Measurements from ENCODE around the gene SFRP5. TPM values are rescaled to one million over a fixed set of nuclear protein-coding genes. Genes with fewer than 3 reads are reported as not detected.

The SFRP5 gene
- total and polyA plus RNA-seq, 2 of the 13 experiments (the other 11 are each of a cell fraction or from before 2014, with no cell fraction given): 0.32 to 1.7 TPM

DNA sequence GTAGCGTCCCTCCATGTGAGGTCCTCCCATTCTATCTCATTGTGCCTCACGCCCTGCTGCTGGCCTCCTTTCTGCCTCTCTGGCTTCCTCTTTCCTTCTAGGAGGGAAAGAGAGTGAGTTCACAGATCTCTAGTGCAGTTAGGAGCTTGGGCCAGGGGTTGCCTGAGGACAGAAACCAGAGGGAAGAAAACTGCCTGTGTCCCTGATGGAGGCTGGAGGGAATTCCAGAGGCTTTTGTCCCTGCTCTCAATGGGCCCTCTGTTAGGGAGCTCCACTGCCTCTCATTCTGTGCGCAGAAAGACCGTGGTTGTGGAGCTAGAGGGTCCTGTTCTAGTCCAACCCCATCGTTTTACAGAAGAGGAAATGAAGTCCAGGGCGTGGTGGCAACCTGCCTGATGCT lies 53.6 kb downstream of the SFRP5 start:
- peaks cover 0 to 10% of the 10 kb centered on the region in 2 experiments; a peak in 2 of 5 replicates for H3K27me3 ChIP-seq (ENCODE audit: control insufficient read depth in 1 of 2, insufficient read depth in 2 of 2, low read length in 2 of 2)
- WGBS (ENCODE audit: low lambda C conversion rate): 12% methylated on average over 6 of the region's 6 CpGs
- H3K9me3 ChIP-seq (ENCODE audit: low read length): no peaks in the 10 kb centered on the region
- no peak overlapping the region for H3K27ac ChIP-seq (ENCODE audit: extremely low read length, insufficient read depth, low read length)
- H3K9ac ChIP-seq (ENCODE audit: insufficient read depth, low read depth, low read length): no peak overlapping the region
- TF ChIP-seq ARID2 (CRISPR knock-in tag; IDR thresholded peaks at IDR 0.05; ENCODE audit: borderline replicate concordance) (no peak), ZNF713 (CRISPR knock-in tag; IDR thresholded peaks at IDR 0.05) (no peak), FOSL2 (CRISPR knock-in tag; IDR thresholded peaks at IDR 0.05) (no peak), ZBTB38 (CRISPR knock-in tag; IDR thresholded peaks at IDR 0.05) (no peak), ZNF329 (CRISPR knock-in tag; IDR thresholded peaks at IDR 0.05; ENCODE audit: low read depth) (no peak), KDM3A (CRISPR knock-in tag; IDR thresholded peaks at IDR 0.05; ENCODE audit: low read depth) (no peak), ZFP36L2 (CRISPR knock-in tag; IDR thresholded peaks at IDR 0.05) (no peak), SAFB2 (CRISPR knock-in tag; IDR thresholded peaks at IDR 0.05; ENCODE audit: borderline replicate concordance, low read depth) (no peak), ZNF879 (CRISPR knock-in tag; IDR thresholded peaks at IDR 0.05) (no peak)
- TF ChIP-seq, protein P1, sequence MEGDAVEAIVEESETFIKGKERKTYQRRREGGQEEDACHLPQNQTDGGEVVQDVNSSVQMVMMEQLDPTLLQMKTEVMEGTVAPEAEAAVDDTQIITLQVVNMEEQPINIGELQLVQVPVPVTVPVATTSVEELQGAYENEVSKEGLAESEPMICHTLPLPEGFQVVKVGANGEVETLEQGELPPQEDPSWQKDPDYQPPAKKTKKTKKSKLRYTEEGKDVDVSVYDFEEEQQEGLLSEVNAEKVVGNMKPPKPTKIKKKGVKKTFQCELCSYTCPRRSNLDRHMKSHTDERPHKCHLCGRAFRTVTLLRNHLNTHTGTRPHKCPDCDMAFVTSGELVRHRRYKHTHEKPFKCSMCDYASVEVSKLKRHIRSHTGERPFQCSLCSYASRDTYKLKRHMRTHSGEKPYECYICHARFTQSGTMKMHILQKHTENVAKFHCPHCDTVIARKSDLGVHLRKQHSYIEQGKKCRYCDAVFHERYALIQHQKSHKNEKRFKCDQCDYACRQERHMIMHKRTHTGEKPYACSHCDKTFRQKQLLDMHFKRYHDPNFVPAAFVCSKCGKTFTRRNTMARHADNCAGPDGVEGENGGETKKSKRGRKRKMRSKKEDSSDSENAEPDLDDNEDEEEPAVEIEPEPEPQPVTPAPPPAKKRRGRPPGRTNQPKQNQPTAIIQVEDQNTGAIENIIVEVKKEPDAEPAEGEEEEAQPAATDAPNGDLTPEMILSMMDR (CRISPR knock-in tag; IDR thresholded peaks at IDR 0.05): no peak
- TF ChIP-seq, protein P2, sequence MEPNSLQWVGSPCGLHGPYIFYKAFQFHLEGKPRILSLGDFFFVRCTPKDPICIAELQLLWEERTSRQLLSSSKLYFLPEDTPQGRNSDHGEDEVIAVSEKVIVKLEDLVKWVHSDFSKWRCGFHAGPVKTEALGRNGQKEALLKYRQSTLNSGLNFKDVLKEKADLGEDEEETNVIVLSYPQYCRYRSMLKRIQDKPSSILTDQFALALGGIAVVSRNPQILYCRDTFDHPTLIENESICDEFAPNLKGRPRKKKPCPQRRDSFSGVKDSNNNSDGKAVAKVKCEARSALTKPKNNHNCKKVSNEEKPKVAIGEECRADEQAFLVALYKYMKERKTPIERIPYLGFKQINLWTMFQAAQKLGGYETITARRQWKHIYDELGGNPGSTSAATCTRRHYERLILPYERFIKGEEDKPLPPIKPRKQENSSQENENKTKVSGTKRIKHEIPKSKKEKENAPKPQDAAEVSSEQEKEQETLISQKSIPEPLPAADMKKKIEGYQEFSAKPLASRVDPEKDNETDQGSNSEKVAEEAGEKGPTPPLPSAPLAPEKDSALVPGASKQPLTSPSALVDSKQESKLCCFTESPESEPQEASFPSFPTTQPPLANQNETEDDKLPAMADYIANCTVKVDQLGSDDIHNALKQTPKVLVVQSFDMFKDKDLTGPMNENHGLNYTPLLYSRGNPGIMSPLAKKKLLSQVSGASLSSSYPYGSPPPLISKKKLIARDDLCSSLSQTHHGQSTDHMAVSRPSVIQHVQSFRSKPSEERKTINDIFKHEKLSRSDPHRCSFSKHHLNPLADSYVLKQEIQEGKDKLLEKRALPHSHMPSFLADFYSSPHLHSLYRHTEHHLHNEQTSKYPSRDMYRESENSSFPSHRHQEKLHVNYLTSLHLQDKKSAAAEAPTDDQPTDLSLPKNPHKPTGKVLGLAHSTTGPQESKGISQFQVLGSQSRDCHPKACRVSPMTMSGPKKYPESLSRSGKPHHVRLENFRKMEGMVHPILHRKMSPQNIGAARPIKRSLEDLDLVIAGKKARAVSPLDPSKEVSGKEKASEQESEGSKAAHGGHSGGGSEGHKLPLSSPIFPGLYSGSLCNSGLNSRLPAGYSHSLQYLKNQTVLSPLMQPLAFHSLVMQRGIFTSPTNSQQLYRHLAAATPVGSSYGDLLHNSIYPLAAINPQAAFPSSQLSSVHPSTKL (CRISPR knock-in tag; IDR thresholded peaks at IDR 0.05): no peak
- peak overlapping the region in 1 of 3 experiments; percentile 49; a peak in 1 of 6 replicates for H3K4me3 ChIP-seq (replicated peaks in 1 of 3; ENCODE audit: insufficient read depth in 1 of 3, low read depth in 2 of 3, low read length in 3 of 3)
- in situ Hi-C loops (cut with HindIII; ENCODE audit: extremely low pct_ligation_motif_present, low pct_unique_long_range_greater_than_20kb): no loop called here
- FAIRE-seq (no peak), DNase-seq (ENCODE audit: low spot score) (no peak), ATAC-seq (peak; percentile 62)
- H4K20me1 ChIP-seq (ENCODE audit: insufficient read depth, low read length): no peaks in the 10 kb centered on the region
- no TSS peak for BruUV-seq (replicated peaks)
- H2AFZ ChIP-seq (ENCODE audit: low read length): no peak overlapping the region
- H3K79me2 ChIP-seq (ENCODE audit: insufficient read depth, low read length): no peaks in the 10 kb centered on the region
- no peaks in the 10 kb centered on the region for H3K36me3 ChIP-seq (replicated peaks in 1 of 2; ENCODE audit: control insufficient read depth in 1 of 2, insufficient read depth in 2 of 2, low read length in 2 of 2)
- CTCF ChIA-PET (ENCODE audit: low intra/inter-chr PET ratio, low total read pairs): no interaction called here
- intact Hi-C loops (cut with micrococcal nuclease; ENCODE audit: unreplicated experiment): no loop called here
- POLR2A ChIA-PET: interaction anchor here (1.0 to 1.3 kb wide), 2 partner anchors 8 to 18 kb away, joined by 3 read pairs; partner anchors contain the start of gene ZFYVE27
- H3K4me1 ChIP-seq (ENCODE audit: insufficient read depth, low read length): peaks cover 20% of the 10 kb centered on the region
- H3K4me2 ChIP-seq (ENCODE audit: low read depth, low read length): peak overlapping the region; percentile 73
